Bone marrow (tissue), 2 donors: ENCODE measurements around the gene TMEM270.

Source experiments
- DNase-seq, 2 donors: peaks; one replicate each; lab custom pipeline; 2025; lab: John Stamatoyannopoulos, UW

The TMEM270 gene

DNA sequence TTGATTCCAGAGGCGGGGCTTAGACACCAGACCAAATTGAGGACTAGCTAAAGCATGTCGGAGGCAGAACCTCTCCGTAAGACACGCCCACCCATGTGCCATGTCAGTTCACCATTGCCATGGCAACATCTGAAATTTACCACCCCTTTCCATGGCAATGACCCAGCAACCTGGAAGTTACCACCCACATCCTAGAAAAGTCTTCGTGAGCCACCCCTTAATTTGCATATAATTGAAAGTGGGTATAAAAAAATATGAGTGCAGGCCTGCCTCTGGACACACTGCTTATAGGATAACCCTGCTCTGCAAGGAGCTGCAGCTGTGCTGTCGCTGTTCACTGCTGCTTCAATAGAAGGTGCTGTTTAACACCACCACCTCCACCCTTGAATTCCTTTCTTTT, 28.0 kb downstream of the TMEM270 start:
- DNase-seq, result no peak

DNA sequence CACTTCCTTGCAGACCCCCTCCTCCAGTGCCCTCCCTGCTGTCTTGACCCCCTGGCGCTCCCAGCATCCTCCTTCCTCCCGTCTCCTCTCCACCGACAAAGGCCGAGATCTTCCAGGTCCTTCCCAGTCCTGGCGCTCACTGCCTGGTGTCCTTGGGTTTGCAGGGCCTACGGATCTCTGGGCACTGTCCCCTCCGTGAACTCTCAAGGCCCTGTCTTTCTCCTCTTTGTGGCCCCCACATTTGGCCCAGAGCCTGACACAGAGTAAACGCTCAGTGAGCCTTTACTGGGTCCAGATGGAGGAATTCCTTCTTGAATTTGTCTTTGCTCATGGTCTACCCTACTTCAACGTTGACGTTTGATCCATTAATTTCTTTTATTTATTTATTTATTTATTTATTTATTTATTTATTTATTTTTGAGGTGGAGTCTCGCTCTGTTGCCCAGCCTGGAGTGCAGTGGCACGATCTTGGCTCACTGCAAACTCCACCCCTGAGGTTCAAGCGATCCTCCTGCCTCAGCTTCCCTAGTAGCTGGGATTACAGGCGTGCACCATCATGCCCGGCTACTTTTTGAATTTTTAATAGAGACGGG, 29.7 kb downstream of the TMEM270 start:
- DNase-seq, result no peak

DNA sequence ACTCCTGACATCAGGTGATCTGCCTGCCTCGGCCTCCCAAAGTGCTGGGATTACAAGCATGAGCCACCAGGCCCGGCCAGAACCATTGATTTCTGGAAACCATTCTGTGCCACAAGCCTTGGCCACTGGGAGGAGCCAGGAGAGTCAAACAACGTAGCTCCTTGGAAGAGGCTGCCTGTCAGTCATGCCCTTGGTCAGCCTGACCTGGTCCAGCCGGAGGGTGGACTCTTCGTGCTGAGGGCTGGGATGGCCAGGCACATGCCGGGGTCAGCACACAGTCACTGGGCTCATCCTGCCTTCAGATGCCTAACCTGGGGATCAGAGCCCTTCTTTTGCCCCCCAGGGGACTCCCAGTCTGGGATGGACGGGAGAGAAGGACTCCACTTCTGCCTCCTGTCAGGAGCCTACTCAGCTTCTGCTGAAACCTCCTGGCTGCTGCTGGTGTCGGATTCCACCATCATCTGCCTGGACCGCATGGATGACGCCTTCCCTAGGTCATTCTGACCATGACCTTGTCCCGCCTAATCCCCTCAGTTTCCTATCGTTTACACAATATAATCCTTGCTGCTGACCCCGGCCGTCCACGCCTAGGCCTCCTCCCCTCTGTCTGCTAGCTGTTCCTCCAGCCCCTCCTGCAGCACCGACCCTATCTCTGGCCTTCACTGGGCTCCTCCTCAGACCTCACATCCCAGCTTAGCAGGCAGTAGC, 30.4 kb downstream of the TMEM270 start:
- DNase-seq, result no peak

DNA sequence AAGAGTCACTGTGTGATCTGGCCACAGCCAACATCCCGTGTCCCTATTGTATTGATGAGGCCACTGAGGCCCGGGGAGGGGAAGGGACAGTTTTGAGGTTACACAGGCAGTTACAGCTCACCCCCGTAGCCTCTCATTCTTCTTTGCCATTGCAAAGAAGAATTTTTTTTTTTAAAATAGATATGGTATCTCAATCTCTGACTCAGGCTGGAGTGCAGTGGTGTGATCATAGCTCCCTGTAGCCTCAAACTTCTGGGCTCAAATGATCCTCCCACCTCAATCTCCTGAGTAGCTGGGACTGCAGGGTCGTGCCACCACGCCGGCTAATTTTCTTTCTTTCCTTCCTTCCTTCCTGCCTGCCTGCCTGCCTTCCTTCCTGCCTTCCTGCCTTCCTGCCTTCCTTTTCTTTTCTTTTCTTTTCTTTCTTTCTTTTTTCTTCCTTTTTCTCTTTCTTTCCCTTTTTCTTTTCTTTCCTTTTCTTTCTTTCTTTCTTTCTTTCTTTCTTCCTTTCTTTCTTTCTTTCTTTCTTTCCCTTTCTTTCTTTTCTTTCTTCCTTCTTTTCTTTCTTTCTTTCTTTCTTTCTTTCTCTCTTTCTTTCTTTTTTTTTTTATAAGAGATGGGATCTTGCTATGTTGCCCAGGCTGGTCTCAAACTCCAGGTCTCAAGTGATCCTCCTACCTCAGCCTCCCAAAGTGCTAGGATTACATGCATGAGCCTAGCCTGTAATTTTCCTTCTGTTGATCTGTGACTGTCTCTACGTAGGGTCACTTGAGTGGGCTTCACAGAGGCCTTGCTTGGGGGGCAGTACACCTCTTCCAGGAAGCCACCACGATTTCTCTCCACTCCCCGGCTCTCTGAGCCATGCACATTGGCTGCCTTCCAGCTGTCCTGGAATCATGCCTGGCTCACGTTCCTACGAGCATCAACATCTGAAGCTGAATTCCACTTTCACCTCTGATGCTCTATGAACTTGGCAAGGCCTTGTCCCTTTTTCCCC, 31.3 kb downstream of the TMEM270 start:
- DNase-seq, result no peak

DNA sequence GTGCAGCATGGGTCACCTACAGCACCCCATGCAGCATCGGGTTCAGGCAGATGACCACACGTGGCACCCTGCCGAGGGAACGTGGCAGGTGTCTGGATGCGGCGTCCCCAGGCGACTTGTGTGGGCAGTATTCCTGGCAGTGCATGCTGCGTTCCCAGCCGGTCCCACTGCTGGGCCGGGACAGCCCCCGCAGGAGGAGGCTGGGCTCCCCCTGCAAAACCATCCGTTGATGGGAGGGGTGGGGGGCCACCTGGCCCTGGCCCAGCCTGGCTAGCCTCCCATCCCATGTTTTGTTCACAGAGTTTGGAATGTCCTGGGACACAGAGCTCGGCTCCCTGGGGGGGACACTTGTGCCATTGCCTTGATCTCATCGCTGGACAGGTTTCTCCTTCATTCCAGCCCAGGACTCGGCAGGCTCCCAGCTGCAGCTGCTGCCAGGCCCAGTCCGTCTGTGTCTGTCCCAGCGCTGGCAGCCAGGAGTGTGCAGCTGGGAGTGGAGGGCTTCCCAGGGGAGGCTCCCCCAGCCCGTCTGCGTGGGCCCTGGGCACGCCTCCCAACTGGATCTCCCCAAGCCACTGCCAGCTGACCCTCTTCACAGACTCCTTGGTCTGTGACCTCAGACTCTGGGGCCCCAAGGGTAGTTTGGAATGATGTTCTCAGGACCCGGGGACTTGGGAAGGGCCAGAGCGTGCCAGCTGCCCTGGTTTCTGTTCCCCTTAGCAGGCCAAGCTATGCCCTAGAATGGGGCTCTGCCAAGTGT, 32.6 kb downstream of the TMEM270 start:
- no peak for DNase-seq

DNA sequence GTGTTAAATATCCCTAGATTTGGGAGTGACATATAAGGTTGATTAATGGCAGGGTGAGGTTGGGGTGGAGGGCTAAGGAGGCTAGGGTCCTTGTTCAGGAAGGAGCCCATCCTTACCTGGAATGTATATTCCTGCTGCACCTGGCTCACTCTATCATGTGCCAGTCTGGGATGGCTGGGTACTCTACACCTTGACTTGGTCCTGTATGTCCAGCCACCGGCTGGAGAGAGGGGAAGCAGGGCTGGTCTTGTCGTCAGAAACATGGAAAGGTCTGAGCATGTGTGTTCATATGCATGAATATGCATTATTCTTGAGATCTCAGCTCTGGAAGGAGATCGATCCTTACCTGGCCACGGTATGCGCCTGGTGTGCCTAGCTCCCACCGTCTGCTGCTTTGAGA, 33.2 kb downstream of the TMEM270 start:
- DNase-seq, result no peak

DNA sequence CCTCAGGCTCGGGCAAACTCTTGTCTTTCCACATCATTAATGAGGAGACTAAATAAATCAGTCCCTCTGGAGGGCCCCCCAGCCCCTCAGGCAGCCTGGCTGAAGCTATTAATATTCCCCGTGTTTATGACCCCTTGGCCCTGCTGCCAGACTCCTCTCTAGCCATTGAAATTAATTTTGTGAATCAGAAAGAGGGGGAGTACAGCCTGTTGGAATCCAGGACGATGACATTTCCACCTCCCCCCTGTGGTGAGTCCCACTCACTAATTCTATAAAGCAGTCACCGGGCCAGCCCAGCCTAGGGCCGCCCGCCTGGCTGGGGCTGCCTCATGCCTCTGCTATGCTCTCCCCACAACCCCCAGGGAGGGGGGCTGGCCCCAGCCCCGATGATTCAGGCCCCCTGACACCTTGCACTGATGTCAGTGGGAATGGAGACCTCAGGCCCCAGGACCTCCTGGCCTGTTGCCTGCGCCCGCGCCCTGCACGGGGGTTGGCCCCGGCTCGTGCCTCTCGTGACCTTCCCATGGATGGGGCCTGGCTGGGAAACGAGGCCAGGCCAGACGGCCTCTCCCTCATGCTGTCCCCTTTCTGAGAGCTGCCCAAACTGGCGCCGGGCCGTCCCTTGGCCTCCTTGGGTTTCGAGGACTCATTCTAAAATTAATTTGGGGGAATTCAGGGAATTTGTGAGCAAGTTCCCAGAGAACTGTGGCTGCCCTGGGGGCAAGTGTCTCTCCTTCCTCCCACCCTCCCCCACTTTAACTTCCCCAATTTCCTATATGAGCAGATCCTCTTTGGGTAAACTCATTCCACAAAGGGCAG, 34.0 kb downstream of the TMEM270 start:
- DNase-seq, result no peak

DNA sequence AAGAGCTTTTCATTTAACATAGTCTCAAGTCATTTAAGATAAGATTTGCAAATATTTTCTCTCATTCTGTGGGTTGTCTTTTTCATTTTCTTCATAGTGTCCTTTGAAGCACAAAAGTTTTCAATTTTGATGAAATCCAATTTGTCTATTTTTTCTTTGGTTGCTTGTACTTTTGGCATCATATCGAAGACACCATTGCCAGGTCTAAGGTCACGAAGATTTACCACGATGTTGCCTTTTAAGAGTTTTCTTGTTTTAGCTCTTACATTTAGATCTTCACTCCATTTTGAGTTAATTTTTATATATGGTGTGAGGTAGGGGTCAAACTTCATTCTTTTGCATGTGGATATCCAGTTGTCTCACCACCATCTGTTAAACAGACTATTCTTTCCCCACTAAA, 34.7 kb downstream of the TMEM270 start:
- DNase-seq, result no peak

DNA sequence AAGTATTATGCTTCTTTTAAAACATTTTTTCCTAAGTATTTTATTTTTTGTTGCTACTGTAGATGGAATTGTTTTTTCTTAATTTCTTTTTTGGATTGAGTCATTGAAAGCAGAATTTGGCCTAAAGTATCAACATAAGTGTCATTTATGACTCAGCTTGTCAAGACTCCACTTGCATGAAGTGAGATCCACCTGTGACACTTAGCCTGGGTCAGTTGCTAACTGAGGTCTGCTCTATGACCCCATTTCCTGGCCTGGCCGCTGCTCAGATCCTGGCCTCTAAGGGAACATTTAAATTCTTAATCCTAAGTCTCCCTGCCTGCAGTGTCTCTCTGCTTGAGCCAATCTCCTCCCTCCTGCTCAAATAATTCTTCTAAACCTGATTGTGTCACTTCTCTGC, 35.5 kb downstream of the TMEM270 start:
- no peak for DNase-seq

DNA sequence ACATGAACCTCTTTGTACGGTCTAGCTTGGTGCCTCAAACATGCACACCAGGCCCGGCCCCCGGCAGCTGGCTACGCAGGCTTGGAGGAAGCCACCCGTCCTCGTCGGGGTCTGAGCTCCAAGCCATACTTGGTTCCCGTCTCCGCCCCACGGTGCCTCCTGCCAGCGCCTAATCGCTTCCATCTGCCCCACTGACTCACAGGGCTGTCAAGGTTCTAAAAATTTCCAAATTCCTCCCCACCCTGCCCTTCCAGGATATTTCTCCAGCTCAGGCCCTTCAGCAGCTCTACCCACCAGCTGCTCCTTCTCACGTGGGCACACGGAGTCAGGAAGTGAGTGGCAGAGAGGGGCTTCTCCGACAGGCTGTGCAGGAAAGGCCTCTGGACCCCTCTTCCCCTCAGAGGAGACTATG, 38.8 kb downstream of the TMEM270 start:
- no peak for DNase-seq

DNA sequence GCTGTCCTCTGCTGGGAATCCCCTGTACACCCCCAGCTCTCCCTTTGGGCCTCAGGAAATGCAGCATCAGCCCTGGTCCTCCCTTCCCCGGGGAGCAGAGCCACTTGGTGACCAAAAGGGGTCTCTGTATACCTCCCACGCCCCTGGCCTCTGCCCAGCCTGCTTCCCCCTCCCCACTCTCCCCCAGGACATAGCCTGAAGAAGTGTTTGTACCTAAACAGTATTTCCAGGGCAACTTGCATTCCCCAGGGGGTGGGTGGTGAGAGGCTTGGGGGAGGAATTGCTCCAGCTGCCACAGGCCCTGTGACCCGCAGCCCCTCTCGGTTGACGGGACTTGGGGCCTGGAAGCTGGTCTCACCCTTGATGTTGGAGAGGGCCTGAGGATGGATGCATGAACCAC, 39.3 kb downstream of the TMEM270 start:
- no peak for DNase-seq

DNA sequence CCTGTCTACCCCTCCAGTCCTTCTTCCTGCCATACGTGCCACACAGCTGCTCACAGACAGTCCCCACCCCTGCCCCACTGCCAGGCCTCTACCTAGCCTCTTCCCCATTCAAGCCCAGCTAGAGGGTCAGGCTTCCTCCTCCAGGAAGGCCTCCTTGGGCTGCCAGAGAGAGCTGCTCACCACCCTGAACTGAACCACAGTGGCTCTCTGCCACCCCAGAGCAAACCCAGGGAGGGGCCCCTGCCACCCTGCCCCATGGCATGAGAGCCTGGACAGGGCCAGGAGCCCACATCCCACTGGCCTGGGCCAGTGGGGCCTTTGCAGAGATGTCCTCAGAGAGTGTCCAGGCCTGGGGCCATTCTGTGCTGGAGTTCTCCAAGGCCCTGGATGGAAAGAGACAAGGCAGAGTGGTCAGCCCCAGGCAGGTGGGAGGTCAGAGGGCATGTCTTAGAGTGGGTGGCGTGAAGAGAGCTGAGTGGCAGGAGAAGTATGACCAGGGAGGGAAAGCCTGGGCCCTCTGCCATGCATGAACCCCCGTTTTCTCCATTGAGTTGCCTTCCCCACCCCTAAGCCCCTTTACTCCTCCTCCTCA, 40.4 kb downstream of the TMEM270 start:
- no peak for DNase-seq

DNA sequence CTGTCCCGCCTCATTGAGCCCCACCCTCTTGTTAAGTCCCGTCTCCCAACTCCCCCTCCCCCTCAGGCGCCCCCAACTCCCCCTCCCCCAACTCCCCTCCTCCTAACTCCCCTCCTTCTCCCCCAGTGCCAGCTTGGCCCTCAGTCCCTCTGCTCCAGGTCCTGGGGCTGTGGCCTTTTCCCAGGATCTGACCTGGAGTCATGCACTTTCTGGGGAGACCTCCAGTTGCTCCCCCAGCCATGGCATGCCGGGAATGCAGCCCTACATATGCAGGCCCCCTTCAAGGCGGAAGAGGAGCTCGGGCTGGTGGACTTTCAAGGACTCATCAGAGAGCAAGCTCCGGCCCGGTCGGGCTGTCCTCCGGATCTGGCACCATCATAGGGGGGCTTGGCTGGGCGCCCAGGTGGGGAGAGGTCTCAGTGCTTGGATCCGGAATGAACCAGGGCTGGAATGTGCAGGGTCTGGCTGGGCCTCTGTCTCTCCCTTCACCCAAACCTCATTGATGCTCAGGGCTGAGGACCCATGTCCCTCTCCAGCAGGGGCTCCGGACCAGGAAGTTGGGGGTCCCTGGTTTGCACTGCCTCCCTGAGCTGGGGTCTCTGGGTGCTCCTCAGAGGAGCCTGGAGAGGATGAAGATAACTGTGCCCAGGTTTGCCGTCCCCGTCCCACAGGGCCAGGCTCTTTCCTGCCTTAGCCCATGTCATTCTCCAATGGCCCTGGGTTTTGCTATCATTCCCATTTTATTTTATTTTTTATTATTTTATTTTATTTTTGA, 41.1 kb downstream of the TMEM270 start:
- DNase-seq, result no peak

DNA sequence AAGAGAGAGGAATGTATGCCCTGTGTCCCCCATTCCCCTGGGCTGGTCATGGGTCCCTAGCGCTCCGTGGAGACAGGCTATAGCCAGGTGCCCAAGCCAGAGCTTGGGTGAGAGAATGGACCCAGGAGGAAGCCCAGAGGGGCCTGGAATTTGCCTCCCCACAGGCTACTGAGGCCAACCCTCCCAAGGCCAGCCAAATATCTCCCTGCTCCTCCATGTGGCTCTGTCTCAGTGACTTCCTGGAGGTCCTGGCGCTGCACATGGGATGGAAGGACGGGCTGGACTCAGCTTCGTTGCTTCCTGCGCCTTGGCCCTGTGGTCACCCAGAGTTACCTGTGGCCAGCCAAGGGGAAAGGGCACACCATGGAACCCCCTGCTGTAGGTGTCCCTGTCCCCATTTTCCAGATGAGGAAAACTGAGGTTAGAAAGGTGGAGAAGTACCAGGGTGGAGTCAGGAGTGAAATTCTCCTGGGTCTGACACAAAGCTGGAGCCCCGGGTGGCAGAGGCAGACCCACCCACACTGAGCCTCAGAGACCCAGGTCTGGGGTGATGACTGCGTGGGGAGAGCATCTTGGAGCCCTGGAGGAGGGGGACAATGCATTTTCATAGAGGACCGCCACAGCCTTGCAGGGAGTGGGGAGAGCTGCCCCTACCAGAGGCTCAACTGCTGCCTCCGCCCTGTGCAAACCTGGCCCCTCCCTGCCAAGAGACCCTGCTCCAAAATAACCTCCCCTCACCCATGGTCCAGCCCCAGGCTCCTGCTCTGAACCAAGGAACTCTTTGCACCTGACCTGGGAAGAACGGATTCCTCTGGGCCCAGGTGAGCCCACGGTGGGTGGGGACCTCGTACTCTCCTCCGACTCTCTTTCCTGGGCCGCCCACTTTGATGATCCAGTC, 42.6 kb downstream of the TMEM270 start:
- DNase-seq, result no peak

DNA sequence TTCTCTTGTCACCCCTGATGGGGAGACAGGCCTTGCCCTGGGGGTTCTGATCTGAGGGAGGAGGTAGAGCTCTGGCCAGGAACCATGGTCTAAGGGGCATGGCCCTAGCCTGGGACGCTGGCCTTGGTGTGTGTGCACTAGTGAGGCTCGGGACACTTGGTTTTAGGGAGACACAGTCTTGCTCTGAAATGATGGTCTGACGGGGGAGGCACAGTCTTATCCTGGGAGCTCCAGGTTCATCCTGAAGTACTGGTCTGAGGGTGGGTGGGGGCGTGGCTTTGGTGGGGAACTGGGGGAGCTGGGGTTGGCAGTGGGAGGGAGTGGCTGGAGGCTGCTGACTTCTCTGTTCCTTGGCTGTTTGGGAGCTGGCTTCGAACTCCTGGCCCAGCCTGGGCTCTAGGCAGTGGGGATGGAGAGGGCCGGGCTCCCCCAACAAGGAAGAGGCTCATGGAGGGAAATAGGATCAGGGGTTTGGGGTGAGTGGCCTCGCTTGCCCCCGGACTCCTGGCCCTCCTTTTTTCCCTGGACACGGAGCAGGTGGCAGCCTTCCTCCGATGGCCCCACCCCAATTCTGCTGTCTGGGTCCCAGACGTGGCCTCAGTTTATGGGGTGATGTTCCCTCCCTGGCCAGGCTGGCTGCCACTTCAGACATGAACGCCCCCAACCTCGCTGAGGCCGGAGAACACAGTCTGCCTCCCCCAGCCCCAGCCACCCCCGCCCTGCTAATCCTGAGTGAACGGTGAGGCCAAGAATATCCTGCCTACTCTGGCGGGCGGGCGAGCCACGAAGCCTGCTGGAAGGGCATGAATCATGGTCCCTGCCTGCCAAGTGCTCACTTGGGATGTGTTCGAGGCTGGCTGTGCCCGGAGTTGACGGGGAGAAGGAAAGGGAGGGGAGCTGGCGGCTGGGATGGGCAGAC, 43.5 kb downstream of the TMEM270 start:
- no peak for DNase-seq

DNA sequence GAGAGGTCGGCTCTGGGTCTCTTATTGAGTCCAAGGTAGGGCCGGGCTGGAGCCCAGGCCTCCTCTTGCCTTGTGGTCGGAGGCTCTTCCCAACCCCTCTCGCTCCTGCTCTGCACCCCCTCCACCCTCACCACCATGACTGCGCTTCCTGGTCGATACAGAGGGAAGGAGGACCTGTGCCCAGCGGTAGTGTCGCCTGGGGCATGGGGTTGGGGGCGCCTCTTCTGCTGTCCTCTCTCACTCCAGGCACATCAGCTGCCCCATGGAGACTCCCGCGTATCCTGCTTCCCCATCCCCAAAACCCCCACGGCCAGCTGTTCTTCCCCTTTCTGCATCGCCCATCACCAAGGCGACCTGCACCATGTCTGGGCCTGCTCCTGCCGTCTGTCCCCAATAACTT, 44.4 kb downstream of the TMEM270 start:
- DNase-seq, result no peak

DNA sequence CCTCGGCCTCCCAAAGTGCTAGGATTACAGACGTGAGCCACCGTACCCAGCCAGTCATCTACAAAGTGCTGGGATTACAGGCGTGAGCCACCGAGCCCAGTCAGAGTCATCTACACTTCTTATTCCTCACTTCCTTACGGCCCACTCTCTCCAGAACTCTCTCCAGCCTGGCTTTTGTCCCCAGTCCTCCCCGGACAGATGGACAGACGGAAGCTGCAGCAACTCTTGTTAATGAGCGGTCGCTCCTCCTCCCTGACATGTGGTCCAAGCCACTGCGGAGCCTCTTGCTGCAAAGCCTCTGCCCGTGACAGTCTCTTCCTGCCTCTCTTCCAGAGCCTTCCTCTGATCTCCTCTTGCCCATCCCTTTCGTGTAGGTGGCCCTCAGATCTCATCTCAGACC, 45.9 kb downstream of the TMEM270 start:
- no peak for DNase-seq

DNA sequence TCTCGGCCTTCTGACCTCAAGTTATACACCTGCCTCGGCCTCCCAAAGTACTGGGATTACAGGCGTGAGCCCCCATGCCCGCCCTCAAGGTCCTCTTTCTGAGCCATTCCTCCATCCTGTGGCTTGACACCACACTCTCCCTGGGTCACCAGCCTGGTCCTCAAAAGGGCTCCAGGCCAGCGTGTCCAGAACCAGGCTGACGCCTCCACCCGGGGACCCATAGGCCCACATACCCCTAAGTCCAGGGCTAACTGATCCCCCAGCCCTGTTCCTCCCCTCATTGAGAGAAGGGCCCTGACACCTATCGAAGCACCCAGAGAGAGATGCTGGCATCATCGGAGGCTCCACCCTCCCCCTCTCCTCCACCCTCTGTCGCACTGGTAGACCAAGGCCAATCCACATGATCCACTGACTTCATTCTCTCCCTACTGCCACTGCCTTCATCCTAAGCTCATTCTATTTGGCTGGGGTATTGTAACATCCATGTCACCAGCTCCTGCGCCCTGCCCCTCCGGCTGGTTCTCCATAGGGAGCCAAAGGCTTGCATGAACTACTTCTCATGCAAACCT, 46.7 kb downstream of the TMEM270 start:
- DNase-seq, result no peak
